Endothelial cell (in vitro differentiated cells): ENCODE results near the gene SMIM41. TPM values are rescaled to one million over a fixed set of nuclear protein-coding genes. Genes with fewer than 3 reads are reported as not detected.

Experiments used
- DNase-seq: peaks from one replicate; pipeline ENCODE4 v3.0.0; 2021; ENCODE audit warnings: low spot score
- H3K27ac Mint-ChIP-seq: one replicate; pipeline ENCODE4 v1.8.0; 2021; ENCODE audit warnings: mixed read lengths, inconsistent platforms; ENCODE audit not compliant: unreplicated experiment
- H3K27me3 Mint-ChIP-seq: one replicate; pipeline ENCODE4 v1.8.0; 2021; ENCODE audit warnings: mild to moderate bottlenecking, moderate library complexity, mixed read lengths, inconsistent platforms; ENCODE audit not compliant: unreplicated experiment
- H3K36me3 Mint-ChIP-seq: one replicate; pipeline ENCODE4 v1.8.0; 2021; ENCODE audit warnings: mild to moderate bottlenecking, low read depth, mixed read lengths, inconsistent platforms; ENCODE audit not compliant: unreplicated experiment
- H3K4me1 Mint-ChIP-seq: one replicate; pipeline ENCODE4 v1.8.0; 2021; ENCODE audit warnings: mild to moderate bottlenecking, mixed read lengths, inconsistent platforms; ENCODE audit not compliant: unreplicated experiment
- H3K4me3 Mint-ChIP-seq: one replicate; pipeline ENCODE4 v1.8.0; 2021; ENCODE audit warnings: mild to moderate bottlenecking, mixed read lengths, inconsistent platforms; ENCODE audit not compliant: unreplicated experiment
- H3K9me3 Mint-ChIP-seq: one replicate; pipeline ENCODE4 v1.8.0; 2021; ENCODE audit warnings: mixed read lengths, inconsistent platforms; ENCODE audit not compliant: unreplicated experiment
- total RNA-seq: library from RNA; stranded (reverse); fragmentation: NEBNext Ultra II Directional; extraction: Animal tissue kit (Norgen Biotek cat#: 25700); gene quantifications from one replicate; pipeline ENCODE4 v1.2.1, GENCODE V29; 2021; ENCODE audit not compliant: unreplicated experiment
- TF ChIP-seq, protein P1 (sequence below): fragments of 200-600 bp; sonication (generic); IDR thresholded peaks from one replicate; pipeline ENCODE4 v1.5.0; 2021; ENCODE audit warnings: antibody characterized with exemption; ENCODE audit not compliant: unreplicated experiment

The SMIM41 gene
- total RNA-seq, 1 donor from 2014 or later: not detected

DNA sequence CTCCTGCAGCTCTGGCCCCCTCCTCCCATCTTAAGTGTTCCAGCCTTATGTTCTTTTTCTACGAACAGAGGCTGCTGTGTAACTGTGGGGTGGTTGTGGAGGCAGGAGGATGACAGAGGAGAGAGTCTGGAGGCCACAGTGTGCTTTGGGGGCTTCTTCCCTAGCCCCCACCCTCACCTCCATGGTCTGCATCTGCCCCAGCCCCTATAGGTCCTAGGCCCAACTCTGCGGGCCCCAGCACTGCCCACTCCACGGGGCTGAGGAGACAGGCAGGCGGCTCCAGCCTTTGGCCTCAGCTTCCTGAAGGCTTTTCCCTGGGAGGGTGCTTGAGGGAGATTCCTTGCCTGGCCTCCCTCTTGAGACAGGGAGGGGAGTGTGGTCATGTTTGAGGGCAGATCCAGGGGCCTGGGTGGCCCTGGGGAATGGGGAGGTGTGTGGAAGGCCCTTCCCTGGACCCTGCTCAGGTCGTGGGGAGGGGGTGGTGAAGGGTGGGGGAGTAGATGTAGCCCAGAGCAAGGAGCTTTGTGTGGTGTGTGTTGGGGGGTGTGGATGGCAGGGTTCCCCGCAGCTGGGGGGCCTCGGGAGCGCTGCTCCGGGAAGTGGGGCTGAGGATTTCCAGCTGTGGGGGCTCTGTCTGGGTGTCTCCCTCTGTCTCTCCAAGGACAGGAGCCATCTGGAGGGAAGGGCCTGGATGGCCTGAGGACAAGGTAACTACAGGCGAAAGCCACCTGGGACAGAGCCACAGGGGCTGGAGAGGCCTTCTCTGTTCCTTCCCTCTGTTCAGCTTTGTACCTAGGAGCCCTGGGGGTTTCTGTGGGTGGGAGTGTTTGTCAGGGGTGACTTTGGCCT lies 1.1 kb downstream of the SMIM41 start:
- Mint-ChIP-seq H3K4me1 (peaks cover 10% of the 10 kb centered on the region), H3K9me3 (no peaks in the 10 kb centered on the region), H3K4me3 (no peak overlapping the region), H3K36me3 (peaks cover 22% of the 10 kb centered on the region), H3K27ac (no peak overlapping the region), H3K27me3 (peaks cover 8% of the 10 kb centered on the region)
- TF ChIP-seq, protein P1, sequence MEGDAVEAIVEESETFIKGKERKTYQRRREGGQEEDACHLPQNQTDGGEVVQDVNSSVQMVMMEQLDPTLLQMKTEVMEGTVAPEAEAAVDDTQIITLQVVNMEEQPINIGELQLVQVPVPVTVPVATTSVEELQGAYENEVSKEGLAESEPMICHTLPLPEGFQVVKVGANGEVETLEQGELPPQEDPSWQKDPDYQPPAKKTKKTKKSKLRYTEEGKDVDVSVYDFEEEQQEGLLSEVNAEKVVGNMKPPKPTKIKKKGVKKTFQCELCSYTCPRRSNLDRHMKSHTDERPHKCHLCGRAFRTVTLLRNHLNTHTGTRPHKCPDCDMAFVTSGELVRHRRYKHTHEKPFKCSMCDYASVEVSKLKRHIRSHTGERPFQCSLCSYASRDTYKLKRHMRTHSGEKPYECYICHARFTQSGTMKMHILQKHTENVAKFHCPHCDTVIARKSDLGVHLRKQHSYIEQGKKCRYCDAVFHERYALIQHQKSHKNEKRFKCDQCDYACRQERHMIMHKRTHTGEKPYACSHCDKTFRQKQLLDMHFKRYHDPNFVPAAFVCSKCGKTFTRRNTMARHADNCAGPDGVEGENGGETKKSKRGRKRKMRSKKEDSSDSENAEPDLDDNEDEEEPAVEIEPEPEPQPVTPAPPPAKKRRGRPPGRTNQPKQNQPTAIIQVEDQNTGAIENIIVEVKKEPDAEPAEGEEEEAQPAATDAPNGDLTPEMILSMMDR: no peak
- DNase-seq: no peak

DNA sequence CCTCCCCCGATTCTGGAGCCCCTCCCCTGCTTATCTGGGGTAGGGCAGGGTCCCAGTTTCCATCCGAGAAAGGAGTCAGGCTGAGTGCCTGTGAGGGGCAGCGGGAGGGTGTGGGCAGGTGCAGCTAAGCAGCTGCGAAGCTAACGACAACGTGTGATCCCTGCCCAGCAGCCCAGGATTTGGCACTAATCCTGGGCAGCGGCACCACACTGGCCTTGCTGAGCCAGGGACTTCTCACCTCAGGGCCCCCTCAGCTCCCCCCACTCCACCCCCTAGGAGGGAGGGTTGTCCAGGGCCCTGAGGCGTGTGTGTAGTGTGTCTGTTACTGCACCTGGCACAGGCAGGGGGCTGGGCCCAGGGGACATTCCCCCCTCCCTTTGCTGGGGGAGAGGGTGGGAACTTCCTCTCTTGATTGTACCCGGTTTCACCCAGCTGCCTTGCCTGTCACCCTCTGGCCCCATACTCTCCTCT lies 1.8 kb downstream of the SMIM41 start:
- H3K4me3 Mint-ChIP-seq: no peak overlapping the region
- TF ChIP-seq, protein P1: no peak
- H3K27me3 Mint-ChIP-seq: peaks cover 8% of the 10 kb centered on the region
- peaks cover 18% of the 10 kb centered on the region for H3K36me3 Mint-ChIP-seq
- H3K9me3 Mint-ChIP-seq: no peaks in the 10 kb centered on the region
- H3K4me1 Mint-ChIP-seq: peaks cover 10% of the 10 kb centered on the region
- DNase-seq: no peak
- no peak overlapping the region for H3K27ac Mint-ChIP-seq

DNA sequence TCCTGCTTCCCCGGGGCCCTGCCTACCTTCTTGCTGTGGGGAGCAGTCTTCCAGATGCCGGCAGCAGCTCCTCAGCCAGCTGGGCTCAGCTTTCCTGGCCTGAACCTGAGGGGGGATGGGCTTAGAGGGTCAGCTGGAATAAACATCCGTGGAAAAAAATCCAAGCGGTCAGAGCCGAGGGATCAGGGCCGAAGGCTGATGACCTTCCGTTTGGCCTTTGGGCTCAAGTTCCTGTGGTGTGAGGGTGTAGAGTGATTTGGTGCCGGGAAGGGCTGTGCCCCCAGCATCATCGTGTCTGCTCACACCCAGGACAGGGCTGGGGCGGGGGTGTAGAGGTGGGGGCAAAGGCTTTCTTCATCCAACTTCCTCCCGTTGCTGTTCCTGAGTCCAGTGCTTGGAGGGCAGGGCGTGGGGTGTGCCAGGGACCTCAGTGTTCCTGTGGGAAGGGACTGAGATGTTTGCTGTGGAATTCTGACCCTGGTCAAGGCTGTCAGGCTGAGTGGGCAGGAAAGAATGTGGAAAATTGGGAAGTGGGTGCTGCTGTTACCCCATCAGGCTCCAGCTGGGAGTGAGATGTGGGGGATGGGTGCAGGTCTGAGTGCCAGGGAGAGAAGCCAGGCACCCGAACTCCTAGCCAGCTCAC lies 2.6 kb downstream of the SMIM41 start:
- Mint-ChIP-seq H3K27me3 (peaks cover 6% of the 10 kb centered on the region), H3K4me1 (peaks cover 11% of the 10 kb centered on the region), H3K4me3 (no peak overlapping the region), H3K27ac (no peak overlapping the region), H3K36me3 (peaks cover 14% of the 10 kb centered on the region), H3K9me3 (no peaks in the 10 kb centered on the region)
- TF ChIP-seq, protein P1: no peak
- no peak for DNase-seq

- no peaks in the 10 kb centered on the region for H3K9me3 Mint-ChIP-seq
- H3K4me3 Mint-ChIP-seq: no peak overlapping the region
- peaks cover 9% of the 10 kb centered on the region for H3K27me3 Mint-ChIP-seq
- H3K27ac Mint-ChIP-seq: no peak overlapping the region
- no peak for DNase-seq
- TF ChIP-seq, protein P1: no peak
- H3K36me3 Mint-ChIP-seq: peaks cover 15% of the 10 kb centered on the region
- peaks cover 14% of the 10 kb centered on the region for H3K4me1 Mint-ChIP-seq
Observed at GRCh38 chr12:52082669-52082987, 3.1 kb downstream of the SMIM41 start.
